ENCODE data around the gene RYR2.

DNA sequence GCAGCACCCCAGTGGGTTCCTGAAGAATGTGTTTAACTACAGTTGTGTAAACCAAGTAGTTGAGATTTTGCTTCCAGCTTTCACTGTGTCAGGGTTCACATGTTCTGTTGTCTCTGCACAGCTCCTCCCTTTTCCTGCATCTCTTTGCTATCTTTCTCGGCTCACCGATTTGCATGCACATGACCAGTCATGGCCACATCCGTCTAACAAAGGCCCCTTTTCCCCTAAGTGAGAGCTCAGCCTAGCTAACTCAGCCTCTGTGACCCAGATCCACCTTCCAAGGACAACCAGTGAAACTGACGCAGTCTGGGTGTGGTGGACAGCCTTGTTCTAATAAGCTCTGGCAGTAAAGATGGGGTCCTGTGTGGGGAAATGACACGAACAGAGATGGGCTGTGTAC lies 747.6 kb downstream of the RYR2 start:
- TF ChIP-seq DEAF1 (CRISPR knock-in tag; IDR thresholded peaks at IDR 0.05) (no peak), SAFB2 (IDR thresholded peaks at IDR 0.05; ENCODE audit: borderline replicate concordance, low read depth, low read length, severe bottlenecking) (no peak), RBBP5 (IDR thresholded peaks at IDR 0.05; ENCODE audit: borderline replicate concordance, insufficient read depth, low read length, poor library complexity, severe bottlenecking) (no peak), ZNF695 (CRISPR knock-in tag; IDR thresholded peaks at IDR 0.05) (no peak), CBX2 (IDR thresholded peaks at IDR 0.05; ENCODE audit: insufficient read depth, low read length, poor library complexity, severe bottlenecking) (no peak), REST (IDR thresholded peaks at IDR 0.05; ENCODE audit: borderline replicate concordance) (no peak), REST (CRISPR knock-in tag; IDR thresholded peaks at IDR 0.05; ENCODE audit: low read depth) (no peak), PHF8 (IDR thresholded peaks at IDR 0.05; ENCODE audit: borderline replicate concordance, low read length) (no peak), RAD51 (IDR thresholded peaks at IDR 0.05; ENCODE audit: borderline replicate concordance, low read depth) (no peak), NCOA2 (IDR thresholded peaks at IDR 0.05; ENCODE audit: partially characterized antibody in 2 of 2) (no peak), NEUROD1 (IDR thresholded peaks at IDR 0.05; ENCODE audit: borderline replicate concordance, low read depth, low read length, partially characterized antibody) (no peak), ZBTB26 (CRISPR knock-in tag; IDR thresholded peaks at IDR 0.05) (no peak), SP1 (CRISPR knock-in tag; IDR thresholded peaks at IDR 0.05) (no peak), MAX (CRISPR knock-in tag; IDR thresholded peaks at IDR 0.05) (no peak)
- TF ChIP-seq, protein P1, sequence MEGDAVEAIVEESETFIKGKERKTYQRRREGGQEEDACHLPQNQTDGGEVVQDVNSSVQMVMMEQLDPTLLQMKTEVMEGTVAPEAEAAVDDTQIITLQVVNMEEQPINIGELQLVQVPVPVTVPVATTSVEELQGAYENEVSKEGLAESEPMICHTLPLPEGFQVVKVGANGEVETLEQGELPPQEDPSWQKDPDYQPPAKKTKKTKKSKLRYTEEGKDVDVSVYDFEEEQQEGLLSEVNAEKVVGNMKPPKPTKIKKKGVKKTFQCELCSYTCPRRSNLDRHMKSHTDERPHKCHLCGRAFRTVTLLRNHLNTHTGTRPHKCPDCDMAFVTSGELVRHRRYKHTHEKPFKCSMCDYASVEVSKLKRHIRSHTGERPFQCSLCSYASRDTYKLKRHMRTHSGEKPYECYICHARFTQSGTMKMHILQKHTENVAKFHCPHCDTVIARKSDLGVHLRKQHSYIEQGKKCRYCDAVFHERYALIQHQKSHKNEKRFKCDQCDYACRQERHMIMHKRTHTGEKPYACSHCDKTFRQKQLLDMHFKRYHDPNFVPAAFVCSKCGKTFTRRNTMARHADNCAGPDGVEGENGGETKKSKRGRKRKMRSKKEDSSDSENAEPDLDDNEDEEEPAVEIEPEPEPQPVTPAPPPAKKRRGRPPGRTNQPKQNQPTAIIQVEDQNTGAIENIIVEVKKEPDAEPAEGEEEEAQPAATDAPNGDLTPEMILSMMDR (IDR thresholded peaks at IDR 0.05 in 2 of 3, conservative IDR thresholded peaks at IDR 0.05 in 1 of 3; ENCODE audit: insufficient read depth in 2 of 3, low read depth in 1 of 3, low read length in 3 of 3) = no peak
